Measurements from ENCODE around the gene HSPB1.
"Not testable (repeated sequence)": the region's sequence is repeated elsewhere in the genome, so short reads cannot be mapped to it uniquely, and the experiment has no call there.

HSPB1 gene

GRCh38 chr7:76283254-76284159, 19.0 kb upstream of the HSPB1 start:
- Histone ChIP-seq H3K27me3 (ENCODE audit: insufficient read depth, low read length, poor library complexity, severe bottlenecking) (no peaks in the 10 kb centered on the region), H3F3A (ENCODE audit: low read depth) (no peaks in the 10 kb centered on the region), H2AFZ (ENCODE audit: low read length) (no peak overlapping the region), H3K4me1 (ENCODE audit: insufficient read depth, low read length, poor library complexity, severe bottlenecking) (no peaks in the 10 kb centered on the region), H3K9me3 (ENCODE audit: insufficient read depth, low read depth, low read length) (no peaks in the 10 kb centered on the region), H3K9ac (ENCODE audit: low read depth, low read length, poor library complexity, severe bottlenecking) (no peak overlapping the region), H4K20me1 (ENCODE audit: insufficient read depth, low read length, poor library complexity, severe bottlenecking) (no peaks in the 10 kb centered on the region), H3K4me3 (ENCODE audit: low read length, poor library complexity, severe bottlenecking) (no peak overlapping the region), H3K9me2 (replicated peaks; ENCODE audit: low read depth, low read length) (no peaks in the 10 kb centered on the region), H3K4me2 (ENCODE audit: low read depth, low read length, poor library complexity, severe bottlenecking) (no peak overlapping the region), H3K36me3 (ENCODE audit: insufficient read depth, low read length) (no peaks in the 10 kb centered on the region), H3K79me2 (ENCODE audit: insufficient read depth, low read length) (no peaks in the 10 kb centered on the region)
- TF ChIP-seq CTCF (conservative IDR thresholded peaks at IDR 0.05; ENCODE audit: low read length) (no peak), EZH2phosphoT487 (IDR thresholded peaks at IDR 0.05; ENCODE audit: borderline replicate concordance) (no peak)

- Histone ChIP-seq H3K4me1 (ENCODE audit: insufficient read depth, low read length, poor library complexity, severe bottlenecking) (no peaks in the 10 kb centered on the region), H3K4me3 (ENCODE audit: low read length, poor library complexity, severe bottlenecking) (no peak overlapping the region), H3K27me3 (ENCODE audit: insufficient read depth, low read length, poor library complexity, severe bottlenecking) (no peaks in the 10 kb centered on the region), H3K9ac (ENCODE audit: low read depth, low read length, poor library complexity, severe bottlenecking) (no peak overlapping the region), H3K4me2 (ENCODE audit: low read depth, low read length, poor library complexity, severe bottlenecking) (no peak overlapping the region), H3K36me3 (ENCODE audit: insufficient read depth, low read length) (no peaks in the 10 kb centered on the region), H3K9me3 (ENCODE audit: insufficient read depth, low read depth, low read length) (no peaks in the 10 kb centered on the region), H3F3A (ENCODE audit: low read depth) (no peaks in the 10 kb centered on the region), H2AFZ (ENCODE audit: low read length) (no peak overlapping the region), H3K9me2 (replicated peaks; ENCODE audit: low read depth, low read length) (no peaks in the 10 kb centered on the region), H4K20me1 (ENCODE audit: insufficient read depth, low read length, poor library complexity, severe bottlenecking) (no peaks in the 10 kb centered on the region), H3K79me2 (ENCODE audit: insufficient read depth, low read length) (no peaks in the 10 kb centered on the region)
- no peak for TF ChIP-seq CTCF (conservative IDR thresholded peaks at IDR 0.05; ENCODE audit: low read length)
- no peak for TF ChIP-seq EZH2phosphoT487 (IDR thresholded peaks at IDR 0.05; ENCODE audit: borderline replicate concordance)
Measured at GRCh38 chr7:76285604-76286374, 16.7 kb upstream of the HSPB1 start.

- no peaks in the 10 kb centered on the region for H3K9me2 ChIP-seq (replicated peaks; ENCODE audit: low read depth, low read length)
- H3K4me3 ChIP-seq (ENCODE audit: low read length, poor library complexity, severe bottlenecking), result no peak overlapping the region
- no peaks in the 10 kb centered on the region for H3K36me3 ChIP-seq (ENCODE audit: insufficient read depth, low read length)
- no peaks in the 10 kb centered on the region for H3F3A ChIP-seq (ENCODE audit: low read depth)
- H3K9ac ChIP-seq (ENCODE audit: low read depth, low read length, poor library complexity, severe bottlenecking), result no peak overlapping the region
- H4K20me1 ChIP-seq (ENCODE audit: insufficient read depth, low read length, poor library complexity, severe bottlenecking), result no peaks in the 10 kb centered on the region
- H3K4me1 ChIP-seq (ENCODE audit: insufficient read depth, low read length, poor library complexity, severe bottlenecking), result peaks cover 5% of the 10 kb centered on the region
- no peaks in the 10 kb centered on the region for H3K79me2 ChIP-seq (ENCODE audit: insufficient read depth, low read length)
- H2AFZ ChIP-seq (ENCODE audit: low read length), result no peak overlapping the region
- no peaks in the 10 kb centered on the region for H3K27me3 ChIP-seq (ENCODE audit: insufficient read depth, low read length, poor library complexity, severe bottlenecking)
- H3K9me3 ChIP-seq (ENCODE audit: insufficient read depth, low read depth, low read length), result no peaks in the 10 kb centered on the region
- H3K4me2 ChIP-seq (ENCODE audit: low read depth, low read length, poor library complexity, severe bottlenecking), result no peak overlapping the region
- TF ChIP-seq EZH2phosphoT487 (IDR thresholded peaks at IDR 0.05; ENCODE audit: borderline replicate concordance) (no peak), CTCF (conservative IDR thresholded peaks at IDR 0.05; ENCODE audit: low read length) (no peak)
Measured at GRCh38 chr7:76286842-76287403, 15.6 kb upstream of the HSPB1 start.

- peak overlapping the region; percentile 56 for H3K4me2 ChIP-seq (ENCODE audit: low read depth, low read length, poor library complexity, severe bottlenecking)
- H3F3A ChIP-seq (ENCODE audit: low read depth); H3K36me3 ChIP-seq (ENCODE audit: insufficient read depth, low read length); H4K20me1 ChIP-seq (ENCODE audit: insufficient read depth, low read length, poor library complexity, severe bottlenecking); H3K4me3 ChIP-seq (ENCODE audit: low read length, poor library complexity, severe bottlenecking); H3K4me1 ChIP-seq (ENCODE audit: insufficient read depth, low read length, poor library complexity, severe bottlenecking); H3K79me2 ChIP-seq (ENCODE audit: insufficient read depth, low read length); H3K27me3 ChIP-seq (ENCODE audit: insufficient read depth, low read length, poor library complexity, severe bottlenecking); H3K9me2 ChIP-seq (replicated peaks; ENCODE audit: low read depth, low read length); H3K9me3 ChIP-seq (ENCODE audit: insufficient read depth, low read depth, low read length): not testable (repeated sequence)
- peak overlapping the region; percentile 96 for H2AFZ ChIP-seq (ENCODE audit: low read length)
- peak overlapping the region; percentile 59 for H3K9ac ChIP-seq (ENCODE audit: low read depth, low read length, poor library complexity, severe bottlenecking)
Measured at GRCh38 chr7:76290847-76291350, 11.6 kb upstream of the HSPB1 start.

All from Loucy (cell line).